Thoracic aorta (tissue), 2 donors: ENCODE measurements around the gene CNNM2. TPM values are rescaled to one million over a fixed set of nuclear protein-coding genes. Genes with fewer than 3 reads are reported as not detected.
A peak's percentile ranks its signal among the peaks of the same experiment; 100 is the strongest.

Source experiments
- ATAC-seq: fragments of 150-250 bp; one replicate; pipeline ENCODE4 v1.8.0; 2017; ENCODE audit warnings: low read depth; ENCODE audit not compliant: insufficient number of reproducible peaks, low FRiP score
- DNase-seq: peaks from one replicate; pipeline ENCODE4 v3.0.0-alpha.2; 2020; ENCODE audit warnings: low spot score
- H3K27ac ChIP-seq, 2 donors: fragments of 200-600 bp; sonication (generic); 1 replicate in 1 of 2; 2 replicates in 1 of 2; pipeline ENCODE4 v1.5.1; 2016; ENCODE audit warnings: mild to moderate bottlenecking in 2 of 2, moderate library complexity in 2 of 2
- H3K27me3 ChIP-seq: fragments of 200-600 bp; sonication (generic); replicated peaks from 2 replicates; pipeline ENCODE4 v1.6.0; 2016; ENCODE audit warnings: mild to moderate bottlenecking; ENCODE audit not compliant: insufficient read depth
- H3K36me3 ChIP-seq: fragments of 200-600 bp; sonication (generic); one replicate; pipeline ENCODE4 v1.5.1; 2016
- H3K4me1 ChIP-seq, 2 donors: fragments of 200-600 bp; sonication (generic); 1 replicate in 1 of 2; 2 replicates in 1 of 2; pipeline versions ENCODE4 v1.5.1 to v1.6.0; 2016; ENCODE audit warnings: low read depth in 2 of 2, mild to moderate bottlenecking in 1 of 2; ENCODE audit not compliant: control insufficient read depth in 1 of 2
- H3K4me3 ChIP-seq: fragments of 200-600 bp; sonication (generic); 2 replicates; pipeline ENCODE4 v1.5.1; 2016; ENCODE audit warnings: mild to moderate bottlenecking
- H3K9me3 ChIP-seq: fragments of 200-600 bp; sonication (generic); 2 replicates; pipeline ENCODE4 v1.5.1; 2016
- total RNA-seq, 2 donors: library from RNA; depleted of rRNA; stranded (reverse); fragments of >200 nt; gene quantifications; one replicate each; pipeline versions ENCODE4 v1.1.0 to v1.2.3, GENCODE V29; 2016
- TF ChIP-seq, protein P1 (sequence below): fragments of 200-600 bp; sonication (generic); IDR thresholded peaks from one replicate; pipeline ENCODE4 v1.5.1; 2019; ENCODE audit warnings: antibody characterized with exemption

The CNNM2 gene
- total RNA-seq, 2 donors from 2014 or later = 12.2 to 24.5 TPM

DNA sequence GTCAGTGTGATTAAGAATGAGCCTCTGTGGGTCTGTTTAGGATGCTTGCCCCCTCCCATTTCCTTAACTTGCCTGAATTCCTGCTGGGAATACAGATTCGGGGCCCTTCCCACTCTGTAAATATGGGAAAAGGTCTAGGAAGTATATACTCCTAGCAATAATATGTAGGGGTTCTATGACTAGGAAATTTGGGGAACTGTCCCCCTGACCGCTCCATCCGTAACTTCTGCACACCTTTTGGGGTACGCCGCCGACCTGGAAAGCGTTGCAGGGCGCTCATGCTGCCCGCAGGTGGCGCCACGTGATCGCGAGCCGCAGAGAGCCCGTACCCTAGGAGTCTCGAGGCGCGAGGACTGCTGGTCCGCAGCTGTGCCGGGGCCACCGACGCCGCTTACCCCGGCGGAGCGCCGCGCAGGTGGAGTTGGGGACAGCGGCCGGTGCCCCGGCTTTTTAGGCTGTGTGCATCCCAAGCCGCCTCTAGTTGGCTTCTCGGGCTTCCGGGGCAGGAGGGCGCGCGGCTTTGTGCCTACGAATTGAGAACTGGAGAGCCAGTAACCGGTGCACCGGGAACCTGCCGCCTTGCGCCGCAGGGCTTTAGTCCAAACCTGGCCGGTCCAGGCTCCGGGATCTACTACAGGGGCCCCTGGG lies 656 bp upstream of the CNNM2 start:
- H3K36me3 ChIP-seq = no peaks in the 10 kb centered on the region
- DNase-seq (no peak), ATAC-seq (peak; percentile 53)
- no peaks in the 10 kb centered on the region for H3K27me3 ChIP-seq
- H3K9me3 ChIP-seq = no peaks in the 10 kb centered on the region
- H3K4me3 ChIP-seq = peak overlapping the region; percentile 86
- TF ChIP-seq, protein P1, sequence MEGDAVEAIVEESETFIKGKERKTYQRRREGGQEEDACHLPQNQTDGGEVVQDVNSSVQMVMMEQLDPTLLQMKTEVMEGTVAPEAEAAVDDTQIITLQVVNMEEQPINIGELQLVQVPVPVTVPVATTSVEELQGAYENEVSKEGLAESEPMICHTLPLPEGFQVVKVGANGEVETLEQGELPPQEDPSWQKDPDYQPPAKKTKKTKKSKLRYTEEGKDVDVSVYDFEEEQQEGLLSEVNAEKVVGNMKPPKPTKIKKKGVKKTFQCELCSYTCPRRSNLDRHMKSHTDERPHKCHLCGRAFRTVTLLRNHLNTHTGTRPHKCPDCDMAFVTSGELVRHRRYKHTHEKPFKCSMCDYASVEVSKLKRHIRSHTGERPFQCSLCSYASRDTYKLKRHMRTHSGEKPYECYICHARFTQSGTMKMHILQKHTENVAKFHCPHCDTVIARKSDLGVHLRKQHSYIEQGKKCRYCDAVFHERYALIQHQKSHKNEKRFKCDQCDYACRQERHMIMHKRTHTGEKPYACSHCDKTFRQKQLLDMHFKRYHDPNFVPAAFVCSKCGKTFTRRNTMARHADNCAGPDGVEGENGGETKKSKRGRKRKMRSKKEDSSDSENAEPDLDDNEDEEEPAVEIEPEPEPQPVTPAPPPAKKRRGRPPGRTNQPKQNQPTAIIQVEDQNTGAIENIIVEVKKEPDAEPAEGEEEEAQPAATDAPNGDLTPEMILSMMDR = peak; percentile 97
- H3K4me1 ChIP-seq = peaks cover under 1 to 29% of the 10 kb centered on the region in 2 donors
- peak overlapping the region; percentile 82 to 88 for H3K27ac ChIP-seq

DNA sequence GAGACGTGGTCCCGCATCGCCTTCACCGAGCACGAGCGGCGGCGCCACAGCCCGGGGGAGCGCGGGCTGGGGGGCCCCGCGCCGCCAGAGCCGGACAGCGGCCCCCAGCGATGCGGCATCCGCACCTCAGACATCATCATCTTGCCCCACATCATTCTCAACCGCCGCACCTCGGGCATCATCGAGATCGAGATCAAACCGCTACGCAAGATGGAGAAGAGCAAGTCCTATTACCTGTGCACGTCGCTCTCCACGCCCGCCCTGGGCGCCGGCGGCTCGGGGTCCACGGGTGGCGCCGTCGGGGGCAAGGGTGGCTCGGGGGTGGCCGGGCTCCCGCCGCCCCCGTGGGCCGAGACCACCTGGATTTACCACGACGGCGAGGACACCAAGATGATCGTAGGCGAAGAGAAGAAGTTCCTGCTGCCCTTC lies 737 bp downstream of the CNNM2 start:
- peak overlapping the region; percentile 82 to 88 for H3K27ac ChIP-seq
- ATAC-seq = no peak
- H3K36me3 ChIP-seq = no peaks in the 10 kb centered on the region
- H3K27me3 ChIP-seq = no peaks in the 10 kb centered on the region
- TF ChIP-seq, protein P1 = no peak
- no peak for DNase-seq
- H3K9me3 ChIP-seq = no peaks in the 10 kb centered on the region
- H3K4me1 ChIP-seq = peaks cover 4 to 43% of the 10 kb centered on the region in 2 donors
- H3K4me3 ChIP-seq = peak overlapping the region; percentile 86

GRCh38 chr10:102919246-102919959 lies 1.3 kb downstream of the CNNM2 start:
- peak overlapping the region in 1 of 2 donors; percentile 82 for H3K27ac ChIP-seq
- H3K36me3 ChIP-seq = no peaks in the 10 kb centered on the region

GRCh38 chr10:102919992-102920739 lies 2.1 kb downstream of the CNNM2 start:
- Histone ChIP-seq H3K27me3 (no peaks in the 10 kb centered on the region), H3K27ac (no peak overlapping the region), H3K4me1 (peaks cover 4 to 55% of the 10 kb centered on the region in 2 donors), H3K4me3 (peak overlapping the region; percentile 86), H3K9me3 (no peaks in the 10 kb centered on the region), H3K36me3 (no peaks in the 10 kb centered on the region)
- TF ChIP-seq, protein P1 = no peak
- ATAC-seq (no peak), DNase-seq (no peak)

More at GRCh38 chr10:102919246-102919959, 1.3 kb downstream of the CNNM2 start:
- TF ChIP-seq, protein P1 = no peak
- ATAC-seq (no peak), DNase-seq (no peak)
- Histone ChIP-seq H3K4me3 (peak overlapping the region; percentile 86), H3K27me3 (no peaks in the 10 kb centered on the region), H3K9me3 (no peaks in the 10 kb centered on the region), H3K4me1 (peaks cover 4 to 49% of the 10 kb centered on the region in 2 donors)

DNA sequence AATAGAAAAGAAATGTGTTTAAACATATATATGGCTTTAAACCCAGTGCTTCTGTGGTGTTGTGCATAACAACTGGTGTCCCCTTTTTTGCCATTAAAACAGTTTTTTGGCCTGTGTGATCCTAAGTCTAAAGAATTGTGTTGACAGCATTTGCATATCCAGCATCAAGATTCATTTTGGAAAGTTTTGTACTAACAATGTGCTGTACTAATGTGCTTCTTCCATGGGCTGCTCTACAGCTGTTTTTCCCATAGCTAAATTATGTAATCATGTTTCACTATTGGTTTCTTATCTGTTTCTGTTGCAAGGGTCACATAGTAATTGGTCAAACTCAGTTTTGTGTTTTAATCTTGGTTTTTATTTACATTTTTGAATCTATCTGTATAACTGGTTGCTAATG lies 5.5 kb downstream of the CNNM2 start:
- Histone ChIP-seq H3K27me3 (no peaks in the 10 kb centered on the region), H3K4me3 (peak overlapping the region; percentile 9), H3K36me3 (peaks cover 2% of the 10 kb centered on the region), H3K27ac (no peak overlapping the region), H3K9me3 (no peaks in the 10 kb centered on the region), H3K4me1 (peaks cover 7 to 48% of the 10 kb centered on the region in 2 donors)
- TF ChIP-seq, protein P1 = no peak
- ATAC-seq (no peak), DNase-seq (no peak)
